Spleen (tissue), 11 donors: ENCODE measurements around the gene TWIST2. TPM values are rescaled to one million over a fixed set of nuclear protein-coding genes. Genes with fewer than 3 reads are reported as not detected.

Experiments
- DNase-seq: peaks from one replicate; pipeline ENCODE4 v3.0.0-alpha.2; 2020
- H3K27ac ChIP-seq, 8 donors: fragments of 200-600 bp; sonication (generic) in 7 of 8; 1 replicate in 4 of 8; 2 replicates in 4 of 8; pipeline versions ENCODE4 v1.5.0 to v1.8.0; 2016 to 2021; ENCODE audit warnings: inconsistent platforms in 4 of 8, mild to moderate bottlenecking in 4 of 8, moderate library complexity in 1 of 8
- H3K27me3 ChIP-seq, 7 donors: fragments of 200-600 bp; sonication (generic) in 6 of 7; replicated peaks in 1 of 7; 1 replicate in 4 of 7; 2 replicates in 3 of 7; pipeline versions ENCODE4 v1.5.0 to v1.8.0; 2016 to 2021; ENCODE audit warnings: inconsistent platforms in 3 of 7, mild to moderate bottlenecking in 1 of 7
- H3K36me3 ChIP-seq, 6 donors: fragments of 200-600 bp; sonication (generic) in 5 of 6; 1 replicate in 4 of 6; 2 replicates in 2 of 6; pipeline versions ENCODE4 v1.5.0 to v1.8.0; 2016 to 2021; ENCODE audit warnings: inconsistent platforms in 2 of 6
- H3K4me1 ChIP-seq, 6 donors: fragments of 200-600 bp; sonication (generic) in 5 of 6; 1 replicate in 3 of 6; 2 replicates in 3 of 6; pipeline versions ENCODE4 v1.5.0 to v1.8.0; 2016 to 2021; ENCODE audit warnings: inconsistent platforms in 3 of 6
- H3K4me3 ChIP-seq, 8 donors: fragments of 200-600 bp; sonication (generic) in 7 of 8; 1 replicate in 4 of 8; 2 replicates in 4 of 8; pipeline versions ENCODE4 v1.5.0 to v1.8.0; 2016 to 2021; ENCODE audit warnings: inconsistent platforms in 4 of 8, mild to moderate bottlenecking in 4 of 8, moderate library complexity in 2 of 8
- H3K9me3 ChIP-seq, 8 donors: fragments of 200-600 bp; sonication (generic) in 7 of 8; 1 replicate in 4 of 8; 2 replicates in 4 of 8; pipeline versions ENCODE4 v1.5.0 to v1.8.0; 2016 to 2021; ENCODE audit warnings: inconsistent platforms in 4 of 8
- POLR2A ChIP-seq, 3 donors: fragments of 450-650 bp; IDR thresholded peaks; one replicate each; pipeline ENCODE4 v1.5.1; 2017; ENCODE audit warnings: antibody characterized with exemption in 3 of 3, mild to moderate bottlenecking in 1 of 3
- POLR2AphosphoS5 ChIP-seq, 3 donors: sonication (generic); formaldehyde crosslinking; IDR thresholded peaks; one replicate each; pipeline ENCODE4 v1.5.1; 2017; ENCODE audit warnings: antibody characterized with exemption in 3 of 3
- WGBS, 5 donors: extraction: QIAGEN DNeasy Blood & Tissue Kit in 3 of 5; methylation state at CpG; one replicate each; pipeline versions ENCODE4 v1.1.5 to v1.1.7; 2013 to 2018; 5-methylcytosine and 5-hydroxymethylcytosine counted together
- intact Hi-C: fragments of 100-400 bp; cut with DNase I; formaldehyde crosslinking; loops from one replicate; pipeline ENCODE4 v1.15.0; 2023; ENCODE audit warnings: low total_unique reads
- polyA plus RNA-seq, 3 donors: library from polyadenylated mRNA; stranded (reverse); fragments of 200-250 nt; gene quantifications; one replicate each; pipeline ENCODE4 v1.2.1, GENCODE V29; 2013
- total RNA-seq, 7 donors: library from RNA; depleted of rRNA in 3 of 7; stranded (reverse); fragments of >200 nt in 3 of 7; fragmentation: NEBNext Ultra II Directional in 4 of 7; extraction: Animal tissue kit (Norgen Biotek cat#: 25700) in 4 of 7; gene quantifications; one replicate each; pipeline versions ENCODE4 v1.1.0 to v1.2.1, GENCODE V29; 2016 to 2021
- TF ChIP-seq, protein P1 (sequence below), 11 experiments: fragments of 200-600 bp in 7 of 11; fragments of 450-650 bp in 4 of 11; sonication (generic) in 4 of 11; IDR thresholded peaks in 8 of 11; conservative IDR thresholded peaks in 3 of 11; 1 replicate in 7 of 11; 2 replicates in 4 of 11; pipeline versions ENCODE4 v1.4.0 to v1.8.0; 2016 to 2021; ENCODE audit warnings: antibody characterized with exemption in 11 of 11, inconsistent platforms in 4 of 11, mild to moderate bottlenecking in 1 of 11
- donor health status: healthy with polysubstance abuse.
- donor health status: DM: no; HTN: no; CAD: no; lungs with moderate emphysema.
- donor health status: DM: no; HTN: no; CAD: no.
- donor health status: Bipolar disorder and iron deficiency.
- donor health status: healthy.
- donor health status: DM: no; HTN: no; CAD: no.
- donor health status: DM: yes; HTN: yes; CAD: no.

The TWIST2 gene
- total and polyA plus RNA-seq, 10 donors, result 1.7 to 9.0 (median 2.4) TPM

DNA sequence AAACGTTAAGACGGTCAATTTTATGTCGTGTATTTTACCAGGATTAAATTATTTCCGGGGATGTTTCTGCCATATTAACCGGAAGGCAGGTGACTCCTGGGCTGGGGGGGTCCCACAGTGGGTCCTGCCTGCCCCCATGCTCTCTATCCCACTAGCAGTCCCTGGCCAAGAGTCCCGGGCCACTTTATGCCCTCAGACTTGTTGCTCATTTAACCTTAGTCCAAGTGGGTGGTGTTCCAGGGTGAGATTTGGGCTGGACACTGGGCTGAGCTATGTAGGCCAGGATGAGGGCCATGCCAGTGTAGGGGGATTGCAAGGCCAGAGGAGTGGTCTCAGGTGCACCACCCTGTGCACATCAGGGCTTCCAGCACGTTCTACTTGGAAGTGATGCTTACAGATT is 24.1 kb downstream of the TWIST2 start:
- WGBS, 5 donors, result 86 to 91% (median 89%) methylated on average over 7 of the region's 7 CpGs
- Histone ChIP-seq H3K27me3 (peaks cover 0 to 33% (median 0%) of the 10 kb centered on the region in 7 donors), H3K9me3 (peaks cover 0 to 7% (median 1%) of the 10 kb centered on the region in 8 donors), H3K4me3 (no peak overlapping the region), H3K36me3 (no peaks in the 10 kb centered on the region), H3K27ac (no peak overlapping the region), H3K4me1 (no peaks in the 10 kb centered on the region)
- peak; percentile 38 for DNase-seq
- no peak for TF ChIP-seq POLR2A (IDR thresholded peaks at IDR 0.05)
- TF ChIP-seq, protein P1, sequence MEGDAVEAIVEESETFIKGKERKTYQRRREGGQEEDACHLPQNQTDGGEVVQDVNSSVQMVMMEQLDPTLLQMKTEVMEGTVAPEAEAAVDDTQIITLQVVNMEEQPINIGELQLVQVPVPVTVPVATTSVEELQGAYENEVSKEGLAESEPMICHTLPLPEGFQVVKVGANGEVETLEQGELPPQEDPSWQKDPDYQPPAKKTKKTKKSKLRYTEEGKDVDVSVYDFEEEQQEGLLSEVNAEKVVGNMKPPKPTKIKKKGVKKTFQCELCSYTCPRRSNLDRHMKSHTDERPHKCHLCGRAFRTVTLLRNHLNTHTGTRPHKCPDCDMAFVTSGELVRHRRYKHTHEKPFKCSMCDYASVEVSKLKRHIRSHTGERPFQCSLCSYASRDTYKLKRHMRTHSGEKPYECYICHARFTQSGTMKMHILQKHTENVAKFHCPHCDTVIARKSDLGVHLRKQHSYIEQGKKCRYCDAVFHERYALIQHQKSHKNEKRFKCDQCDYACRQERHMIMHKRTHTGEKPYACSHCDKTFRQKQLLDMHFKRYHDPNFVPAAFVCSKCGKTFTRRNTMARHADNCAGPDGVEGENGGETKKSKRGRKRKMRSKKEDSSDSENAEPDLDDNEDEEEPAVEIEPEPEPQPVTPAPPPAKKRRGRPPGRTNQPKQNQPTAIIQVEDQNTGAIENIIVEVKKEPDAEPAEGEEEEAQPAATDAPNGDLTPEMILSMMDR (IDR thresholded peaks at IDR 0.05 in 8 of 11, conservative IDR thresholded peaks at IDR 0.05 in 3 of 11), result no peak
- no peak for TF ChIP-seq POLR2AphosphoS5 (IDR thresholded peaks at IDR 0.05)
- intact Hi-C loops, result no loop called here

DNA sequence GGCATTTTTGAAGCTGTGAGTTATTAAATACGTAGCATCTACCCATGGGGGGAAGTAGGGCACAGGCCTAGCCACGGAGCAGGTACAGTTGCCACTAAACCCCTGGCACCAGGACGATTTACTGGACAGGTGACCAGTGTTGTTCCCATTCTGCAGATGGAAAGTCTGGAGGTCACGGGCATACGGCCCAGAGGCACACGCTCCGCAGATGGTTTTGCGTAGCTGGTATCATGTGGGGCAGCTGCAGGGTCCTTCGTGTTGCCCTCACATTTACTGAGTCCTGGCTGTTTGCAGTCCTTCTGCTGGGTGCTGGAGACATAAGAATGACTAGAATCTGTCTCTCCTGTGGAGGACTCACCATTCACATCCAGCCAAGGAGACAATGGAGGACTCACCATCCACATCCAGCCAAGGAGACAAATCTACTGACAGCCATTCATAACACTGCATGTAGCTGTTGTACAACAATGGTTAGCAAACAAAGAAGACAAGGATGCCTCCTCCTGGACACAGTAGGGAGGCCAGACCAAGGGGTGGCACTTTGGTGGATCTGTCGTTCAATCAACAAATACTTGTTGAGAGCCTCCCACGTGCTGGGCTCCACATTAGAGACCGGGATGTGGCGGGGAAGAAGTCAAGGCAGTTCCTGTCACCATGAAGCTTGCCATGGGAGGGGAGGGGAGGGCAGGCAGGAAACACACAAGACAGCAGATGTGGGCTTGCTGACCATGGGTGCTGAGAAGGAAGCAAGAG is 24.9 kb downstream of the TWIST2 start:
- intact Hi-C loops, result no loop called here
- Histone ChIP-seq H3K36me3 (no peaks in the 10 kb centered on the region), H3K27me3 (peaks cover 0 to 32% (median 0%) of the 10 kb centered on the region in 7 donors), H3K4me1 (no peaks in the 10 kb centered on the region), H3K9me3 (peaks cover 0 to 14% (median 5%) of the 10 kb centered on the region in 8 donors), H3K4me3 (no peak overlapping the region), H3K27ac (no peak overlapping the region)
- DNase-seq, result peak; percentile 31
- TF ChIP-seq POLR2AphosphoS5 (IDR thresholded peaks at IDR 0.05) (no peak), POLR2A (IDR thresholded peaks at IDR 0.05) (no peak)
- TF ChIP-seq, protein P1 (IDR thresholded peaks at IDR 0.05 in 8 of 11, conservative IDR thresholded peaks at IDR 0.05 in 3 of 11), result no peak
- WGBS, 5 donors, result 76 to 79% (median 78%) methylated on average over 13 of the region's 13 CpGs

DNA sequence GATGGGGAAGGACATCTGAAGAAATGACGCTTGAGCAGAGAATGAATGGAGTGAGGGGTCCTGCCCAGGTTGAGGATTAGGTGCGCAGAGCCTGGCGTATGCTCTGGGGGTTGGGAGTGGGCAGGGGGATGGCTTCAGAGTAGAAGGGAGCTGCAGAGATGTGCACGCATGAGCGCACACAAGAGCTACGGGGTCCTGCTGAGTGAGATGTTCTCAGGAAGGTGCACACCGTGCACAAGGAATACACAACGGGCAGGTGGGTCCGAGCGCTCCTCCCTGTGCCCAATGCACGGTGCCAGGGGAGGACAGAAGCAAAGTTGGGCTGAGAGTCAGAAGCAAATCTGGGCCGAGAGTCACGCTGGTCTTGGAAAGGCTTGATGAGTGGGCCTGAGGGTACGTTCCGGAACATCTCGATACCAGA is 25.5 kb downstream of the TWIST2 start:
- Histone ChIP-seq H3K9me3 (peaks cover 0 to 18% (median 8%) of the 10 kb centered on the region in 8 donors), H3K4me1 (no peaks in the 10 kb centered on the region), H3K27ac (no peak overlapping the region), H3K4me3 (no peak overlapping the region), H3K27me3 (peaks cover 0 to 31% (median 0%) of the 10 kb centered on the region in 7 donors), H3K36me3 (no peaks in the 10 kb centered on the region)
- TF ChIP-seq POLR2AphosphoS5 (IDR thresholded peaks at IDR 0.05), result no peak
- TF ChIP-seq, protein P1 (IDR thresholded peaks at IDR 0.05 in 8 of 11, conservative IDR thresholded peaks at IDR 0.05 in 3 of 11), result no peak
- no peak for TF ChIP-seq POLR2A (IDR thresholded peaks at IDR 0.05)
- peak; percentile 38 for DNase-seq
- 83 to 90% (median 87%) methylated on average over 16 of the region's 16 CpGs for WGBS, 5 donors
- intact Hi-C loops, result no loop called here

DNA sequence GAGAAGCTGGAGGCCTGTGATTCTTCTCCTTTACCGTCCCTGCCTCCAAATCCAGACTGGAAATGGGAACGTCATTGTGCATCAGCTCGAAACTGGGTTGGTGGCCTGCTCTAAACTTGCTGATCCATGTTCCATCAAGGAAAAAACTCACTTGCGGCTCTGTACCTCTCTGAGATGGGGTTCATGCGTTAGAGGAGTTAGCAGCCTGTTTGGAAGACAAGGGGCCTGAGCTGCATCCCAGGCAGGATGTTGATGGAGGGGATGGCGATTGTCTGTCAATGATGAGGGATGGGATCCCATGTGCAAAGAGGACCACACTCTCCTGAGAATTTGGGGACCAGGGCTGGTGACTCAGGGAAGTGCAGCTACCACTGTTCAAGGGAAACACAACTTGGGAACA is 26.0 kb downstream of the TWIST2 start:
- peaks cover 0 to 33% (median 0%) of the 10 kb centered on the region in 7 donors for H3K27me3 ChIP-seq
- intact Hi-C loops, result no loop called here
- H3K36me3 ChIP-seq, result no peaks in the 10 kb centered on the region
- 88 to 93% (median 89%) methylated on average over 6 of the region's 6 CpGs for WGBS, 5 donors
- no peaks in the 10 kb centered on the region for H3K4me1 ChIP-seq
- no peak overlapping the region for H3K27ac ChIP-seq
- no peak for TF ChIP-seq POLR2AphosphoS5 (IDR thresholded peaks at IDR 0.05)
- TF ChIP-seq POLR2A (IDR thresholded peaks at IDR 0.05), result no peak
- TF ChIP-seq, protein P1 (IDR thresholded peaks at IDR 0.05 in 8 of 11, conservative IDR thresholded peaks at IDR 0.05 in 3 of 11), result no peak
- peaks cover 0 to 18% (median 8%) of the 10 kb centered on the region in 8 donors for H3K9me3 ChIP-seq
- peak; percentile 17 for DNase-seq
- H3K4me3 ChIP-seq, result no peak overlapping the region
